Measurements from ENCODE around the gene PIK3C3.

The PIK3C3 gene

GRCh38 chr18:42033137-42033810 is 78.2 kb downstream of the PIK3C3 start:
- in situ Hi-C loops (cut with MboI; ENCODE audit: low sequenced_read_pairs, unreplicated experiment) = no loop called here
- TF ChIP-seq CTCF (IDR thresholded peaks at IDR 0.05; ENCODE audit: borderline replicate concordance, control extremely low read depth, extremely low read depth, insufficient read depth, missing control alignments) = no peak
- DNase-seq (ENCODE audit: low spot score) = no peak

DNA sequence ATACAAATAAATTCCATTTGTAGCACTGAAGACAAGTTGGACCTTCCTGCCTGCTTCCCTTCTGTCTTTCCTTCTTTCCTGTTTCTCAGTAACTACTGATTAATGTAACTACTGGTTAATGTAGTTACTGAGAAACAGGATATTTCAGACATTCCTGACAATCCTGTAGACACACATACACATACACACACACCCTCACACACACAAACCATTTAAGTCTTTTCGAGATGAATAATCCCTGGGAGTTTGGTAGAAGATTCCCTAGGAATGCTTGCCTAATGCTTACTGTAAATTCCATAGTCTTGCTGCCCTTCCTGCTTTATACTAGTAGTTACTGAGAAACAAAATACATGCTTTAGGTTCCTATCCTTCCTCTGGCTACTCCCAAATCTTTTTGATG is 83.9 kb downstream of the PIK3C3 start:
- in situ Hi-C loops (cut with MboI; ENCODE audit: low sequenced_read_pairs, unreplicated experiment) = no loop called here
- DNase-seq (ENCODE audit: low spot score) = no peak

DNA sequence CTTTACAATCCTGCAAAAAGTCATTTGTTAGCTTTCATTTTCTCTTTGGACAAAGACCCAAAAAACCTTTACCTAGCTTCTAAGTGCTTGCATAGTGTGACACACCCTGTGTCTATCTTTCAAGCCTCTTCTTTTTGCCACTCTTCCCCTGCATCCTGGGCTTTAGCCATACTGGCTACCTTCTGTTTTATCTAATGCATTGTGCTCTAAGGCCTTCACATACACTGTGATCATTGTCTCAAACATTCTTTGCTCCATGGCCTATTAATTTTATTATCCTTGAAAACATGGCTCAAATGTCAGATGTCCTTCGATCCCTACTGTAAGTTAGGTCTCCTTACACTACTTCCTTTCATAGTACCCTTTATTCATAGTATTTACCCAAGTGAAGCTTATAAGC is 84.4 kb downstream of the PIK3C3 start:
- in situ Hi-C loops (cut with MboI; ENCODE audit: low sequenced_read_pairs, unreplicated experiment) = no loop called here
- DNase-seq (ENCODE audit: low spot score) = no peak

More for the DNA sequence above, 83.9 kb downstream of the PIK3C3 start:
- no peak for TF ChIP-seq CTCF (IDR thresholded peaks at IDR 0.05; ENCODE audit: borderline replicate concordance, control extremely low read depth, extremely low read depth, insufficient read depth, missing control alignments)

DNA sequence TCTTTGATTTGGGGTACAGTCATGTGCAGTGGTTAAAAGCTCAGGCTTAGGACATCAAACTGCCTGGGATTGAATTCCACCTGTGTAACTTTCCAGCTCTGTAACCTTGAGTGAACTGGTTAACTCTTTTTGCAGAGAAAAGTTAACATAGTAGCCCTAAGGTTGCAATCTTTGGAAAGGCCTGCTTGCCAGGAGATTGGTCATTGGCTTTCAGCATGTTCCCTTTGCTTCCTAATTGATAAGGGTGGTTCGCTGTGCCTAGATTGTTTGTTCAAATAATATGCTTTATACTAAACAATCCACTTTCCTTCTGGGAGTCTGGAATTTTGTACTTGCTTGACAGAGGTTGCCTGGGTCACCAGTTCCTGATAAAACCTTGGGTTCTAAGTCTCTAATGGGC is 86.8 kb downstream of the PIK3C3 start:
- DNase-seq (ENCODE audit: low spot score) = no peak
- TF ChIP-seq CTCF (IDR thresholded peaks at IDR 0.05; ENCODE audit: borderline replicate concordance, control extremely low read depth, extremely low read depth, insufficient read depth, missing control alignments) = no peak
- in situ Hi-C loops (cut with MboI; ENCODE audit: low sequenced_read_pairs, unreplicated experiment) = no loop called here

More for the DNA sequence above, 84.4 kb downstream of the PIK3C3 start:
- no peak for TF ChIP-seq CTCF (IDR thresholded peaks at IDR 0.05; ENCODE audit: borderline replicate concordance, control extremely low read depth, extremely low read depth, insufficient read depth, missing control alignments)

DNA sequence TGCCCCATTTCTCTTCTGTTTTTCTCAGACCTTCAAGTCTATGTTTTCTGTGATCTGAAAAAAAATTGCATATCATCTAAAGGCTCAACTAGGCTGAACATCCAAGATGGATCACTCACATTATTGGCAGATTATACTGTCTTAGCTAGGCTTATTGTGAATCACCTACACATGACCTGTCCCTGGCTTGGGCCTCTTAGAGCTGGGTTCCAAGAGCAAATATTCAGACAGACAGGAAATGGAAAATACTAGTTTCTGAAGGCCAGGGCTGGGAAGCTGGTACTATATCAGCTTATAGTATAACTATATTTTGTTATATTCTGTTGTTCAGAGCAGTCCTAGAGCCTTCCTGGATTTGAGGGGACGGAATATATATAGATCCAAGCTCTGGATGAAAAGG is 90.3 kb downstream of the PIK3C3 start:
- in situ Hi-C loops (cut with MboI; ENCODE audit: low sequenced_read_pairs, unreplicated experiment) = no loop called here
- no peak for DNase-seq (ENCODE audit: low spot score)
- TF ChIP-seq CTCF (IDR thresholded peaks at IDR 0.05; ENCODE audit: borderline replicate concordance, control extremely low read depth, extremely low read depth, insufficient read depth, missing control alignments) = no peak

- TF ChIP-seq CTCF (IDR thresholded peaks at IDR 0.05; ENCODE audit: borderline replicate concordance, control extremely low read depth, extremely low read depth, insufficient read depth, missing control alignments) = no peak
- DNase-seq (ENCODE audit: low spot score) = no peak
- in situ Hi-C loops (cut with MboI; ENCODE audit: low sequenced_read_pairs, unreplicated experiment) = no loop called here
Observed at GRCh38 chr18:42047721-42048120, 92.7 kb downstream of the PIK3C3 start.
